OCI-LY7 (cell line): ENCODE data around the gene NCLN. TPM values are rescaled to one million over a fixed set of nuclear protein-coding genes. Genes with fewer than 3 reads are reported as not detected.
A peak's percentile ranks its signal among the peaks of the same experiment; 100 is the strongest.

ENCODE experiments used
- BruUV-seq: library from RNA; stranded (reverse); fragments of 400-500 nt; replicated peaks from 2 replicates; lab custom pipeline; 2021; lab: Mats Ljungman, UMichigan
- CTCF ChIA-PET: fragments of 300-600 bp; sonication (Branson Sonifier 250); formaldehyde crosslinking; loops from one replicate; lab custom pipeline; 2022; ENCODE audit warnings: antibody characterized with exemption; ENCODE audit not compliant: unreplicated experiment; lab: Charles Lee
- POLR2A ChIA-PET: fragments of 300-600 bp; sonication (Branson Sonifier 250); formaldehyde crosslinking; loops from one replicate; lab custom pipeline; 2022; ENCODE audit warnings: antibody characterized with exemption; lab: Charles Lee
- DNase-seq: peaks from one replicate; pipeline ENCODE4 v3.0.0-alpha.2; 2015; ENCODE audit warnings: low spot score
- H2AFZ ChIP-seq: fragments of 200-600 bp; sonication (generic), shearing (Covaris generic); 2 replicates; pipeline ENCODE4 v1.6.1; 2014; ENCODE audit warnings: mild to moderate bottlenecking, antibody characterized with exemption, low read length, moderate library complexity
- H3K27ac ChIP-seq: fragments of 200-600 bp; sonication (generic); 2 replicates; pipeline ENCODE4 v1.5.1; 2014; ENCODE audit warnings: mixed run types, low read depth, mild to moderate bottlenecking, moderate library complexity, low read length, inconsistent platforms; ENCODE audit not compliant: poor library complexity, severe bottlenecking
- H3K36me3 ChIP-seq: fragments of 200-600 bp; sonication (generic); 2 replicates; pipeline ENCODE4 v1.6.1; 2014; ENCODE audit warnings: mild to moderate bottlenecking, antibody characterized with exemption, low read length, moderate library complexity, mixed read lengths; ENCODE audit not compliant: insufficient read depth
- H3K4me1 ChIP-seq: fragments of 200-600 bp; sonication (generic); 2 replicates; pipeline ENCODE4 v1.5.1; 2014; ENCODE audit warnings: mild to moderate bottlenecking, low read length; ENCODE audit not compliant: insufficient read depth, poor library complexity, severe bottlenecking
- H3K4me2 ChIP-seq: fragments of 200-600 bp; sonication (generic); 2 replicates; pipeline ENCODE4 v1.6.1; 2014; ENCODE audit warnings: mild to moderate bottlenecking, low read length
- H3K4me3 ChIP-seq: fragments of 200-600 bp; sonication (generic); 2 replicates; pipeline ENCODE4 v1.5.1; 2014; ENCODE audit warnings: mild to moderate bottlenecking, low read depth, low read length; ENCODE audit not compliant: poor library complexity, severe bottlenecking
- H3K79me2 ChIP-seq: fragments of 200-600 bp; sonication (generic); 2 replicates; pipeline ENCODE4 v1.6.1; 2016; ENCODE audit warnings: low read depth, mild to moderate bottlenecking, low read length, moderate library complexity, mixed read lengths; ENCODE audit not compliant: insufficient read depth
- H3K9me2 ChIP-seq: fragments of 200-600 bp; sonication (generic); 2 replicates; pipeline ENCODE4 v1.6.1; 2016; ENCODE audit warnings: mild to moderate bottlenecking, low read length, mixed read lengths; ENCODE audit not compliant: insufficient read depth
- H3K9me3 ChIP-seq: fragments of 200-600 bp; sonication (generic); 2 replicates; pipeline ENCODE4 v1.6.1; 2014; ENCODE audit warnings: mild to moderate bottlenecking, mixed run types, low read length, mixed read lengths
- H4K20me1 ChIP-seq: fragments of 200-600 bp; sonication (generic); 2 replicates; pipeline ENCODE4 v1.6.1; 2014; ENCODE audit warnings: mild to moderate bottlenecking, antibody characterized with exemption, low read length, moderate library complexity, mixed read lengths; ENCODE audit not compliant: insufficient read depth
- EZH2phosphoT487 ChIP-seq: fragments of 200-600 bp; sonication (generic); IDR thresholded peaks from 2 replicates; pipeline ENCODE4 v1.6.1; 2018; ENCODE audit warnings: low read depth, borderline replicate concordance, mild to moderate bottlenecking, mixed run types, antibody characterized with exemption, low read length, moderate library complexity, mixed read lengths
- intact Hi-C: fragments of 100-400 bp; cut with micrococcal nuclease; formaldehyde crosslinking; loops from one replicate; pipeline ENCODE4 v1.10.0; 2022; ENCODE audit not compliant: unreplicated experiment
- total RNA-seq, 2 experiments: library from RNA; depleted of rRNA in 1 of 2; stranded (reverse); fragments of >200 nt in 1 of 2; shearing (Covaris generic) in 1 of 2; gene quantifications; 2 replicates each; pipeline ENCODE4 v1.2.3, GENCODE V29; 2014 to 2022
- TF ChIP-seq, protein P1 (sequence below): fragments of 200-600 bp; sonication (generic); conservative IDR thresholded peaks from 2 replicates; pipeline ENCODE4 v1.5.1; 2014; ENCODE audit warnings: mild to moderate bottlenecking, antibody characterized with exemption, low read length, moderate library complexity, mixed read lengths

The NCLN gene
- total RNA-seq, 2 experiments from 2014 or later = 49.2 to 61.9 TPM

GRCh38 chr19:3208317-3209207 lies 22.8 kb downstream of the NCLN start:
- H3K79me2 ChIP-seq = no peaks in the 10 kb centered on the region
- H2AFZ ChIP-seq = no peak overlapping the region
- no peaks in the 10 kb centered on the region for H4K20me1 ChIP-seq
- BruUV-seq = TSS peak; percentile 71
- intact Hi-C loops = no loop called here
- peaks cover 48% of the 10 kb centered on the region for H3K36me3 ChIP-seq
- no peak overlapping the region for H3K4me2 ChIP-seq
- POLR2A ChIA-PET = no interaction called here
- no peaks in the 10 kb centered on the region for H3K9me3 ChIP-seq
- DNase-seq = no peak
- peaks cover 14% of the 10 kb centered on the region for H3K4me1 ChIP-seq
- H3K27ac ChIP-seq = no peak overlapping the region
- CTCF ChIA-PET = no interaction called here
- H3K9me2 ChIP-seq = no peaks in the 10 kb centered on the region
- H3K4me3 ChIP-seq = no peak overlapping the region
- no peak for TF ChIP-seq EZH2phosphoT487
- TF ChIP-seq, protein P1, sequence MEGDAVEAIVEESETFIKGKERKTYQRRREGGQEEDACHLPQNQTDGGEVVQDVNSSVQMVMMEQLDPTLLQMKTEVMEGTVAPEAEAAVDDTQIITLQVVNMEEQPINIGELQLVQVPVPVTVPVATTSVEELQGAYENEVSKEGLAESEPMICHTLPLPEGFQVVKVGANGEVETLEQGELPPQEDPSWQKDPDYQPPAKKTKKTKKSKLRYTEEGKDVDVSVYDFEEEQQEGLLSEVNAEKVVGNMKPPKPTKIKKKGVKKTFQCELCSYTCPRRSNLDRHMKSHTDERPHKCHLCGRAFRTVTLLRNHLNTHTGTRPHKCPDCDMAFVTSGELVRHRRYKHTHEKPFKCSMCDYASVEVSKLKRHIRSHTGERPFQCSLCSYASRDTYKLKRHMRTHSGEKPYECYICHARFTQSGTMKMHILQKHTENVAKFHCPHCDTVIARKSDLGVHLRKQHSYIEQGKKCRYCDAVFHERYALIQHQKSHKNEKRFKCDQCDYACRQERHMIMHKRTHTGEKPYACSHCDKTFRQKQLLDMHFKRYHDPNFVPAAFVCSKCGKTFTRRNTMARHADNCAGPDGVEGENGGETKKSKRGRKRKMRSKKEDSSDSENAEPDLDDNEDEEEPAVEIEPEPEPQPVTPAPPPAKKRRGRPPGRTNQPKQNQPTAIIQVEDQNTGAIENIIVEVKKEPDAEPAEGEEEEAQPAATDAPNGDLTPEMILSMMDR = no peak

GRCh38 chr19:3210347-3211017 lies 24.8 kb downstream of the NCLN start:
- no peak overlapping the region for H3K4me3 ChIP-seq
- H3K9me2 ChIP-seq = no peaks in the 10 kb centered on the region
- intact Hi-C loops = no loop called here
- no peaks in the 10 kb centered on the region for H3K79me2 ChIP-seq
- no peaks in the 10 kb centered on the region for H3K9me3 ChIP-seq
- POLR2A ChIA-PET = no interaction called here
- no peaks in the 10 kb centered on the region for H4K20me1 ChIP-seq
- H3K4me2 ChIP-seq = no peak overlapping the region
- peaks cover 20% of the 10 kb centered on the region for H3K4me1 ChIP-seq
- DNase-seq = peak; percentile 63
- no peak for TF ChIP-seq EZH2phosphoT487
- TF ChIP-seq, protein P1 = peak; percentile 79
- BruUV-seq = no TSS peak
- peaks cover 34% of the 10 kb centered on the region for H3K36me3 ChIP-seq
- no peak overlapping the region for H2AFZ ChIP-seq
- CTCF ChIA-PET = interaction anchor here (0.6 kb wide), 1 partner anchor 65 kb away, joined by 7 read pairs; no protein-coding TSS in a partner anchor
- H3K27ac ChIP-seq = no peak overlapping the region
